HG02870 (cell line): ENCODE results near the gene TBC1D22A.

Source experiments
- ATAC-seq: cut with Tn5 transposase; IDR thresholded peaks from one replicate; pipeline ENCODE4 v1.9.1; 2021; ENCODE audit warnings: mild to moderate bottlenecking, moderate library complexity; ENCODE audit not compliant: unreplicated experiment

The TBC1D22A gene

DNA sequence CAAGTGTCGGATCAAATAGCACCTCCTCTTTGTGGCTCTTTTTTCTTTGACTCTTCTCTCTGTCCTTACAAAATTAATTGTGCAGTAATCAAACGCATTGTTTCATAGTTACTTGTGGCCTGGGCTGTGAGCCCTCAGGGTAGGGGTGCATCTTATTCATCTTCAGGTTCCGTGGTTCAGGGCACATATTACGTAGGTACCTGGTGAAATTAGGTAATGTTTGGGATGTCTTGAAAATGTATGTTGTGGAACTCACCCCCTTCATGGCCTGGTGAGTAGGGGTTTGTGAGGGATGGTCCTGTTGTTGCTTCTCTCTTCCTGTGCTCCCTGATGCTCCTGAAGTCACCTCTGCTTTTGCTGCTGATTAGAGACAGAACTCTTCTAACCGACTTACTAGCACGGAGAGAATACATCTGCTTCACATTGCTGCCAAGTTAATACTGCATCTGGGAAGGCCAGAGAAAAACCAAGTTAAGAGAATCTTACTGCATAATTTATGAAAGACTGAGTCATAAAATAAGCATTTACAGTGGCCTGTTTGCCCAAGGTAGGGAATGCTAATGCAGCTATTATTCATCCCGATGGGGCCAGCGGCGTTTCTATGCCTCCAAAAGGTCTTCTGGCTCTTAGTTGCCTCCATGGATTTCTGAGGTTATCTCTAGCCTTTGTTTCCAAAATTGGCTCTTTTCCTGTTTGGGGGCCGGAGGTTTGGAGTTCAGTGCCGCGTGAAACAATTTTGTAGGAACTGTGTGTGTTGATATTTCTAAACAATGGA is 66.9 kb downstream of the TBC1D22A start:
- ATAC-seq = no peak

GRCh38 chr22:46829941-46830715 is 67.7 kb downstream of the TBC1D22A start:
- no peak for ATAC-seq

- no peak for ATAC-seq
Observed at GRCh38 chr22:46830841-46831240, 68.4 kb downstream of the TBC1D22A start.

- ATAC-seq = no peak
Observed at GRCh38 chr22:46833228-46833627, 70.8 kb downstream of the TBC1D22A start.

DNA sequence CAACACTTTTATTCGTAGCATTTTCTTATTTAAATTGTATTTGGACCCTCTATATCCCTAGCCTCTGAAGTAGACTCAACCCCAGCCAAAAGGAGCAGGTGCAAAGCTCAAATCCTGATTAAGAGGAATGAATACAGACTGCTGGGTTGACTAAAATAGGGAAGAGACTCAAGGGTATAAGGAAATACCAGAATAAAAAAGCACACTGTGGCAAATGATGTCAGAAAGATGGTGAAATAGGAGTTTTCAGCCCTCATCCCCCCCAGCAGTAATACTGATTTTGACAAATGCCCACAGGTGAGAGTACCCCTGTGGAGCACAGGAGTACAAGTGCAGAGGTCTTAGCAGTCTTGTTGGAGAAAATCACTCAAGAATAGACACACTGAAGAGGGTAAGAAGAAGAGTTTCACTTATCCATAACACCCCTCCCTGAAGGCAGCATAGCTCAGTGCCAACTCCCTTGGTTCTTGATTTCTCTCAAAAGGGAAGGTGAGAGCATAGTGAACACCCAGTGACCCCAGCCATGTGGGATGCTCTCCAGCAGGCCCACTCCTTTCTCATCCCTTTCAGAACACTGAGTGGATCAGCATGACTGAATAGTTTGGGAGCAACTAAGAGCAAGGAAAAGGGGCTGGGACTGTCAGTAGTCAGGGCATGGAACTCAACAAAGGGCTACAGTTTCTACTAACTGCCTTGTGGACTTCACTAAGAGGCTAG is 71.7 kb downstream of the TBC1D22A start:
- no peak for ATAC-seq

- no peak for ATAC-seq
Observed at GRCh38 chr22:46835288-46835687, 72.8 kb downstream of the TBC1D22A start.

DNA sequence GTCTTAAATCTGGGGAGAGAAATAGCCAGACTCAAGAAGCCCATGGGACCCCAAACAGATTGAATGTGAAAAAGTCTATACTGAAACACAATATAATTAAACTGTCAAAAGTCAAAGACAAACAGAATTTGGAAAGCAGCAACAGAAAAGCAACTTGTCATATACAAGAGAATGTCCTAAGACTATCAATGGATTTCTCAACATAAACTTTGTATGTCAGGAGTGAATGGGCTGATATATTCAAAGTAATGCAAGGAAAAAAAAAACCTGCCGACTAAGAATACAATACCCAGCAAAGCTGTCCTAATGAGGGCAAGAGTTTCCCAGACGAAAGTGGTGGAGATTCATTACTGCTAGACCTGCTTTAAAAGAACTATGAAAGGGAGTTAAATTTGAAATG is 73.2 kb downstream of the TBC1D22A start:
- ATAC-seq = no peak

GRCh38 chr22:46841522-46841921 is 79.1 kb downstream of the TBC1D22A start:
- ATAC-seq = no peak

- ATAC-seq = no peak
Observed at GRCh38 chr22:46842606-46843005, 80.2 kb downstream of the TBC1D22A start.

GRCh38 chr22:46843821-46844255 is 81.4 kb downstream of the TBC1D22A start:
- ATAC-seq = no peak

GRCh38 chr22:46844606-46845210 is 82.3 kb downstream of the TBC1D22A start:
- no peak for ATAC-seq

DNA sequence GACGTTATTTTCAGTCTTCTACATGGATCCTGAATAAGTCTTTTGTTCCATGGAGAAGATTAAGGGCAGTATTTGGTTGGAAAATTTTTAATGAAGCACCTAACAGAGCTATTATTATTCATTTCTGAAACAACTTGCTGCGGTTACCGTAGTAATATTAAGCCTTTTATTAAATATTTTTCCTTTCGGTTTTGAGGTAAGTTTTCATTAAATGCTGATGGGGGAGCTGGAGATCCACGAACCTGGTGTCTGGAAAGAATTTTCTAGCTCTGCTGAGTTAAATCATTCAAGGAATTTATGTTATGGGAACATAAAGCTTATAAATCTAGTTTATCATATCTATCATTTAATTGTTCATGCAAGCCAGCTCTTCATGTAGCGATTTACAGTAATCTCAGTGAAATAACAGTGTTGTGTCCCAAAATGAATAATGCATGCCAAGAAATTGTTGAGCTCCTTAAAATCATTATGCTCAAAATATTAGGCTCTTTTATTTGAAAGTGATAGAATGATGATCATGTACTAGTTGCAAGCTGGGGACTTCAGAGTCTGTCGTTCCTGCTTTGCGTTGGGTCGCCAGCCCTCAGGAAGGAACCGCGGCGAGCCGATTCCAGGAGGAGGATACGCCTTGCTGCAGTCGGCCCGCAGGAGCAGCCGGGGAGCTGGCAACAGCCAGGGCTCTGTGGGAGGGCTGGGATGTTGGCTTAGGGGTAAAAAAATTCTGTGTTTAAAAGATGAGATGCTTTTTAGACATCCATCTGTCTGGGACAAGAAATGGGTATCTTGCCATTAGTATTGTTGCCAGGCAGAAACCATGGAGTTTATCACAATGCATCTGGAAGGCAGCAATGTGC is 83.1 kb downstream of the TBC1D22A start:
- ATAC-seq = no peak

DNA sequence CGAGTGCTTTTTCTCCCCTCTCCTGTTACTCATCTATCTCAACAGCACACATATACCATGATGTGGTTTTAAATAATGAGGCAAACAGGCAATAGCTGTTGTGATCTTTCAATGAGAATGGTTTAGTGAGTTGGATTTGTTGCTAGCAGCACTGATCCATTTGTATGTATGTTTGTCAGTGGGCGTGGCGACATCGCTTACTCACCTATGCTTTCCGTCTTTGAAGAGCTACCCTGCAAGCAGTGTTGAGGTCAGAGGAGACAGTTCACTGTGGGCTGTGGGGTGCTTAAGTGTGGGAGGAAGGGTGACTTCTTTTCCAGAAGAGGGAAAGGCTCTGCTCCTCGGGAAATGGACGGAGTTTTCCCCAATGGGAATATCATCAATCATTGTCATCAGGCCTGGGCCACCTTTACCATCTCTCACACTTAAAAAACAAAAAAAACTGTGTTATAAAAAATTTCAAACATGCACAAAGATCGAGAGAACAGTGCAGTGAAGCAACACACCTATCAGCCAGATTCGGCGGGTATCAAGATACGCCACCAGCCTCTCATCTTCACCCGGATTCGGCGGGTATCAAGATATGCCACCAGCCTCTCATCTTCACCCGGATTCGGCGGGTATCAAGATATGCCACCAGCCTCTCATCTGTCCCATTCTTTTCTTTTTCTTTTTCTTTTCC is 83.8 kb downstream of the TBC1D22A start:
- ATAC-seq = no peak

- ATAC-seq = no peak
Observed at GRCh38 chr22:46846832-46847355, 84.4 kb downstream of the TBC1D22A start.

- ATAC-seq = no peak
Observed at GRCh38 chr22:46848197-46848596, 85.7 kb downstream of the TBC1D22A start.

DNA sequence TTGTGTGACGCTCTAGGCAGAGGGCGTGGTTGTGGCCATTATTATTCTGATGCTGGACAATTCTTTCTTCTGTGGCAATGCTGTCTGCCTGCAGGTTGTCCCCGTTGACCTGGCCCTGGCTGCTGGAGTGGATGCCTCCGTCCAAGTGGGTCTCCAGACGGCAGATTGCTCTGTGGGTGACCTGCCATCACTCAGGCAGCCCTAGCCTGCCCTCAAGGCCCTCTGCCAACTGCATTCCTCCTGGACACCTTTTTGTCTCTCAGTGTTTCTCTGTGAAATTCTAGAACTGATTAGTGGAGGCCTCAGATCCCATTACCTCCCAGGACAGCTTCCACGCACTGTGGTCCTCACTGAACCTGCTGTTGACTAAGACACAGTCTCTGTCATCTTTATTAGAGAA is 86.7 kb downstream of the TBC1D22A start:
- ATAC-seq = no peak

- no peak for ATAC-seq
Observed at GRCh38 chr22:46849951-46850350, 87.5 kb downstream of the TBC1D22A start.

GRCh38 chr22:46851311-46851710 is 88.9 kb downstream of the TBC1D22A start:
- ATAC-seq = no peak

DNA sequence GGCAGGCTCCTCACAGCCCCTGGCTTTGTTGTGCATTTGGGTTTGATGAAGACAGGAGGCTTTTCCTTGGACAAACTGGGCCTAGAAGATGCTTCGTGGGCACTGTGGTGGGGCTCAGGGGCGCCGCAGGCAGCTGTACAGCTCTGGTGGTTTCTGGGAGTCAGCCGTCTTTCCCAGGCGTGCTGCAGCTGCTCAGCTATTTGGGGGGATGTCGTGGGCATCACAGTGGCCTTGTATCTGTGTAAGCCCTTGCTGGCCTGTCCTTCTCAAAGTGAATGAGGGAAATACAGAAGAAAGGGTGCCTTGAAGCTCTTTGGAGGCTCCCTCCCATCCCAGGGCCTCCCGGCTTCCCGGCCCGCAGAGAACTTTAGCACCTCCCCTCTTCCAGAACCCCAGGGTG is 89.5 kb downstream of the TBC1D22A start:
- no peak for ATAC-seq
